Measurements from ENCODE around the gene SOX9.
"Not testable (repeated sequence)": the region's sequence is repeated elsewhere in the genome, so short reads cannot be mapped to it uniquely, and the experiment has no call there.

SOX9 gene

DNA sequence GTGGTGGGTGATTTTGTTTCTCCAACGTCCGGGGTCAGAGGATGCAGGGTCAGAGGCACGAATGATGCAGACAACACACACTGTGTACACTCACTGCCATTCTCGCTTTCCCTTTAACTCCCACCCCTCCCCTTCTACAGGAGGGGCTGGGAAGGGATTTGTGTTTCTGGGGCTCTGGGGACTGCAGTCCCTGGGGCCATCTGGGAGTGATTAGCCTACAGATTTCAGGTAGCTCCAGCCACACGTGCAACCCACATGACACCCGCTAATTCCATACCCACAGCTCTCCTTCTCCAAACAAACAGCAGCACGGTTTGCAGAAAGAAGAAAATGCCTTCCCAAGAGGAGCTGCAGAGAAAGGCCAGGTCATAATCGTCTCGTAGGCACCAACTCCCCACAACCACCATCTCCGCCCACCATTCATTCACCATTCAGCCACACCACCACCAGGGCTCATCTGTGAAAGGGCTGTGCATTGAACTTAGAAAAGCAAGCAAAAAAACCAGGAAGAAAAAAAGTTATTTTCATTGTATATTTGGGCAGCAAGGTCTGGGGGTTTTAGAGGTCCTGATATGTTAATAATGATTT, 9.4 kb upstream of the SOX9 start:
- no peak for DNase-seq

DNA sequence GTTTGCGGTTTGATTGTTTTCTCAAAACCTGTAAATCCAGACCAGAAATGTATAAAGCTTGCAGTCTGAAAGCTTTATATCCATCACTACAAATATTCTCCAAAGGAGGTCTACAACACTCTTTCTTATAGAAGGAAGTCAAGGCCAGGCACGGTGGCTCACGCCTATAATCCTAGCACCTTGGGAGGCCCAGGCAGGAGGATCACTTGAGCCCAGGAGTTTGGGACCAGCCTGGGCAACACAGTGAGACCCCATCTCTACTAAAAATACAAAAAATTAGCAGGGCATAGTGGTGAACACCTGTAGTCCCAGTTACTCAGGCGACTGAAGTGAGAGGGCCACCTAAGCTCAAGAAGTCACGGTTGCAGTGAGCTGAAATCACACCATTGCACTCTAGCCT, 8.9 kb upstream of the SOX9 start:
- not testable (repeated sequence) for DNase-seq

DNA sequence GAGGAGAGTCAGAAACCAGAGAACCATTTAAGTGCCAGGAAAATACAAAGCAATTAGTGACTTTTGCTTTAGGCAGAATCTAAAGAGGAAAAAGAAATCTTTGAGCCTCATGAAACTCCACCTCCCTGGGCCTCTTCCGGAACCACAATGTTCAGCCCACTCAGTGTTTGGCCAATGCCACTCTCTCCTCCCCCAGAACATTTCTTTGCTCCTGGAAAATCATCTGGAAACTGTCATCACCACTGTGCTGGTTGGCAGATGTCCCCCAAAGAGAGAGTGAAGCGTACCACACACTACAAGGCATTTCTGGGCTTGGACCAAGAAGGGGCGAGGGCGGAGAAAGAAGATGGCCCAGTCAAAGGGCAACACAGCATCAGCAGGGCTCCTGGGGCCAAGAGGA, 7.1 kb upstream of the SOX9 start:
- DNase-seq: no peak

- no peak for DNase-seq
Measured at GRCh38 chr17:72115781-72116525, 4.9 kb upstream of the SOX9 start.

- DNase-seq: no peak
Measured at GRCh38 chr17:72116661-72117521, 3.9 kb upstream of the SOX9 start.

GRCh38 chr17:72117535-72118334, 3.1 kb upstream of the SOX9 start:
- no peak for DNase-seq

GRCh38 chr17:72118335-72119076, 2.3 kb upstream of the SOX9 start:
- peak; percentile 13 for DNase-seq

DNA sequence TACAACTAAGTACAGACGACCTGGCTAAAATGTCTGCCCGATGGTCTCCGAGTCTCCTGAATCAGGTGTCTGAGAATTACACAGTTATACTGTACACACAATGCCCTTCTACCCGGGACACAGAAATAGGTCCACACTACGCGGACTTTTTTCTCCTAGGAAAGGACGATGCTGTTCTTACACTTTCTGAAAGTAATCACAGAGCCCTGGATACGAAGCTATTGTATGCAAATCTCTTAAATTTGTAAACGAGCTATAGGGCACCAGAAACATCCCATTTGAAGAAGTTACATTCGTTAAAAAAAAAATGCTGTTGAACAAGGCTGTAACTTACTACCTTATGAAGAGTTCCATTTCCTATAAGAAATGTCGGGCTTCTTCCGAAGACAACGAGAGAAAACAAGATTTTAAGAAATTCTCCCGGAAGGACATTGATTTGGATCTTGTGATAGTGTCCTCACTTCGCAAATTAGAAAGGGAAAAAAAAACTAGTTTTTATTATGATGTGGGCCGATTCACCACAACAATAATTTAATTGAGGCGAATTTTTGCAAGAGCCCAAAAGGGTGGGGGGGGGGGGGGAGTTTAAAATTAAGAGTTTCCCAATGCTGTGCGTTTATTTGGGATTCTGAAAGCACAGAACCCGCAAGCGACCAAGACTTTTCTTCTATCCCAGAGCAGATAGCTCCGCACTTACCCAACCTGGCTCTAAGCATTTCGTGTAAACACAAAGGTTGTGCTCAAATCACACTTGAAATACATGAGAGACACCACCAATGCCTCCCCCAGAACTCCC, 1.5 kb upstream of the SOX9 start:
- DNase-seq: no peak

DNA sequence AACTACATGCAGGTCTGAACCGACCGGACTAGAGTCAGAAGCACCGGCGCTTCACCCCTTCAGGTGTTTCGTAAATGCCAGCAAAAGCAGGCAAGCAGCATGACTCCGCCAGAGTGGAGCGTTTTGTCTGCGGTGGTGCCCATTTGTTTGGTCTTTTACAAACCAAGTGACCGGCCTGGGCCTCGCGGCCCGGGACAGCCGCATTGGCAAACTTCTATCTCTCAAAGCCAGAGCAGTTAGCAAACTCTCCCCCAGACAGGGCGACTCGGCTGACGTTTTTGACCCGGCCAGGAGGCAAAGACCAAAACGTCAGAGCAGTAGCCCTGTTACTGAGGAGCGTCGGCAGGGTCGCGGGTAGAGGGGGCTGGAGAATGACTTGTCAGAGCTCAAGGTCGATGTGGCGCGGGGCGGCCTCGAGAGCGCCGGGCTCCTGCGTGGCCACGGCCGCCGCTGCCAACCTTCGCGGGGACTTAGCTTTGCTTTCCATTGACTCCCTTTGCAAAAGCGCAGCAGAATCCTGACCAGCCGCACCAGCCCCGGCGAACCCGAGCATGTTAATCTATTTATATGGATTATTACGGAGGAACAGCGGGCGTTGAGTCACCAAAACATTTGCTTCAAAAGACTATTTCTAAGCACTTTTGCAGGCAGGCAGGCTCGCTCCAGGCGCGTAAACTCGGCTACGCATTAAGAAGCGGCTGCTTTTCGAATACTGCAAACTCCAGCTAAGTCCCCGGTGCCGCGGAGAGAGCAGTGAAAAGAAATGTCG, 763 bp upstream of the SOX9 start:
- no peak for DNase-seq

- no peak for DNase-seq
Measured at GRCh38 chr17:72121164-72122009, 567 bp downstream of the SOX9 start.

- no peak for DNase-seq
Measured at GRCh38 chr17:72122010-72122764, 1.4 kb downstream of the SOX9 start.

GRCh38 chr17:72122765-72123529, 2.1 kb downstream of the SOX9 start:
- no peak for DNase-seq

DNA sequence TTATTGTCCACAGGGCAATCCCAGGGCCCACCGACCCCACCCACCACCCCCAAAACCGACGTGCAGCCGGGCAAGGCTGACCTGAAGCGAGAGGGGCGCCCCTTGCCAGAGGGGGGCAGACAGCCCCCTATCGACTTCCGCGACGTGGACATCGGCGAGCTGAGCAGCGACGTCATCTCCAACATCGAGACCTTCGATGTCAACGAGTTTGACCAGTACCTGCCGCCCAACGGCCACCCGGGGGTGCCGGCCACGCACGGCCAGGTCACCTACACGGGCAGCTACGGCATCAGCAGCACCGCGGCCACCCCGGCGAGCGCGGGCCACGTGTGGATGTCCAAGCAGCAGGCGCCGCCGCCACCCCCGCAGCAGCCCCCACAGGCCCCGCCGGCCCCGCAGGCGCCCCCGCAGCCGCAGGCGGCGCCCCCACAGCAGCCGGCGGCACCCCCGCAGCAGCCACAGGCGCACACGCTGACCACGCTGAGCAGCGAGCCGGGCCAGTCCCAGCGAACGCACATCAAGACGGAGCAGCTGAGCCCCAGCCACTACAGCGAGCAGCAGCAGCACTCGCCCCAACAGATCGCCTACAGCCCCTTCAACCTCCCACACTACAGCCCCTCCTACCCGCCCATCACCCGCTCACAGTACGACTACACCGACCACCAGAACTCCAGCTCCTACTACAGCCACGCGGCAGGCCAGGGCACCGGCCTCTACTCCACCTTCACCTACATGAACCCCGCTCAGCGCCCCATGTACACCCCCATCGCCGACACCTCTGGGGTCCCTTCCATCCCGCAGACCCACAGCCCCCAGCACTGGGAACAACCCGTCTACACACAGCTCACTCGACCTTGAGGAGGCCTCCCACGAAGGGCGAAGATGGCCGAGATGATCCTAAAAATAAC, 3.0 kb downstream of the SOX9 start:
- no peak for DNase-seq

DNA sequence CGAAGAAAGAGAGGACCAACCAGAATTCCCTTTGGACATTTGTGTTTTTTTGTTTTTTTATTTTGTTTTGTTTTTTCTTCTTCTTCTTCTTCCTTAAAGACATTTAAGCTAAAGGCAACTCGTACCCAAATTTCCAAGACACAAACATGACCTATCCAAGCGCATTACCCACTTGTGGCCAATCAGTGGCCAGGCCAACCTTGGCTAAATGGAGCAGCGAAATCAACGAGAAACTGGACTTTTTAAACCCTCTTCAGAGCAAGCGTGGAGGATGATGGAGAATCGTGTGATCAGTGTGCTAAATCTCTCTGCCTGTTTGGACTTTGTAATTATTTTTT, 3.6 kb downstream of the SOX9 start:
- no peak for DNase-seq

GRCh38 chr17:72125226-72125651, 4.4 kb downstream of the SOX9 start:
- no peak for DNase-seq

DNA sequence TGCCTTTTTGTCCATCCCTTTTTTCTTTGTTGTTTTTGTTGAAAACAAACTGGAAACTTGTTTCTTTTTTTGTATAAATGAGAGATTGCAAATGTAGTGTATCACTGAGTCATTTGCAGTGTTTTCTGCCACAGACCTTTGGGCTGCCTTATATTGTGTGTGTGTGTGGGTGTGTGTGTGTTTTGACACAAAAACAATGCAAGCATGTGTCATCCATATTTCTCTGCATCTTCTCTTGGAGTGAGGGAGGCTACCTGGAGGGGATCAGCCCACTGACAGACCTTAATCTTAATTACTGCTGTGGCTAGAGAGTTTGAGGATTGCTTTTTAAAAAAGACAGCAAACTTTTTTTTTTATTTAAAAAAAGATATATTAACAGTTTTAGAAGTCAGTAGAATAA, 4.9 kb downstream of the SOX9 start:
- no peak for DNase-seq

All from CD4-positive, alpha-beta T cell treated with Interleukin-4 for 4 hours (primary cell).